ENCODE data around the gene RPP25L. TPM values are rescaled to one million over a fixed set of nuclear protein-coding genes. Genes with fewer than 3 reads are reported as not detected.

Gene RPP25L
- total RNA-seq, 1 experiment from 2014 or later: 42.8 TPM

- CTCF ChIA-PET: interaction anchor here (1.1 to 3.8 kb wide), 4 partner anchors 20 to 32 kb away, joined by 3 to 22 read pairs (median 6); no protein-coding TSS in a partner anchor
- no peaks in the 10 kb centered on the region for H3K36me3 Mint-ChIP-seq (ENCODE audit: insufficient read depth, unreplicated experiment)
- no peaks in the 10 kb centered on the region for H3K9me3 Mint-ChIP-seq (ENCODE audit: unreplicated experiment)
- TF ChIP-seq, protein P1, sequence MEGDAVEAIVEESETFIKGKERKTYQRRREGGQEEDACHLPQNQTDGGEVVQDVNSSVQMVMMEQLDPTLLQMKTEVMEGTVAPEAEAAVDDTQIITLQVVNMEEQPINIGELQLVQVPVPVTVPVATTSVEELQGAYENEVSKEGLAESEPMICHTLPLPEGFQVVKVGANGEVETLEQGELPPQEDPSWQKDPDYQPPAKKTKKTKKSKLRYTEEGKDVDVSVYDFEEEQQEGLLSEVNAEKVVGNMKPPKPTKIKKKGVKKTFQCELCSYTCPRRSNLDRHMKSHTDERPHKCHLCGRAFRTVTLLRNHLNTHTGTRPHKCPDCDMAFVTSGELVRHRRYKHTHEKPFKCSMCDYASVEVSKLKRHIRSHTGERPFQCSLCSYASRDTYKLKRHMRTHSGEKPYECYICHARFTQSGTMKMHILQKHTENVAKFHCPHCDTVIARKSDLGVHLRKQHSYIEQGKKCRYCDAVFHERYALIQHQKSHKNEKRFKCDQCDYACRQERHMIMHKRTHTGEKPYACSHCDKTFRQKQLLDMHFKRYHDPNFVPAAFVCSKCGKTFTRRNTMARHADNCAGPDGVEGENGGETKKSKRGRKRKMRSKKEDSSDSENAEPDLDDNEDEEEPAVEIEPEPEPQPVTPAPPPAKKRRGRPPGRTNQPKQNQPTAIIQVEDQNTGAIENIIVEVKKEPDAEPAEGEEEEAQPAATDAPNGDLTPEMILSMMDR (IDR thresholded peaks at IDR 0.05; ENCODE audit: unreplicated experiment): no peak
- no peak overlapping the region for H3K27ac Mint-ChIP-seq (ENCODE audit: low read depth, unreplicated experiment)
- BruUV-seq (replicated peaks): no TSS peak
- H3K4me1 Mint-ChIP-seq (ENCODE audit: insufficient read depth, unreplicated experiment): no peaks in the 10 kb centered on the region
- peaks cover 23% of the 10 kb centered on the region for H3K27me3 Mint-ChIP-seq (ENCODE audit: insufficient read depth, unreplicated experiment)
- no peak overlapping the region for H3K4me3 Mint-ChIP-seq (ENCODE audit: unreplicated experiment)
- DNase-seq (ENCODE audit: unreplicated experiment): no peak
- intact Hi-C loops (cut with micrococcal nuclease): no loop called here
- POLR2A ChIA-PET: interaction anchor here (0.6 kb wide), 1 partner anchor 37 kb away, joined by 4 read pairs; no protein-coding TSS in a partner anchor
Observed at GRCh38 chr9:34570809-34571480, 41.0 kb downstream of the RPP25L start.

- Mint-ChIP-seq H3K4me3 (ENCODE audit: unreplicated experiment) (no peak overlapping the region), H3K36me3 (ENCODE audit: insufficient read depth, unreplicated experiment) (no peaks in the 10 kb centered on the region), H3K27ac (ENCODE audit: low read depth, unreplicated experiment) (no peak overlapping the region), H3K9me3 (ENCODE audit: unreplicated experiment) (no peaks in the 10 kb centered on the region), H3K4me1 (ENCODE audit: insufficient read depth, unreplicated experiment) (no peaks in the 10 kb centered on the region), H3K27me3 (ENCODE audit: insufficient read depth, unreplicated experiment) (peaks cover 18% of the 10 kb centered on the region)
- ChIA-PET POLR2A (interaction anchor here (0.6 kb wide), 1 partner anchor 37 kb away, joined by 4 read pairs; no protein-coding TSS in a partner anchor), CTCF (interaction anchor here (1.1 to 3.8 kb wide), 3 partner anchors 21 to 33 kb away, joined by 3 to 22 read pairs (median 6); no protein-coding TSS in a partner anchor)
- intact Hi-C loops (cut with micrococcal nuclease): no loop called here
- TF ChIP-seq, protein P1 (IDR thresholded peaks at IDR 0.05; ENCODE audit: unreplicated experiment): no peak
- no peak for DNase-seq (ENCODE audit: unreplicated experiment)
- no TSS peak for BruUV-seq (replicated peaks)
Observed at GRCh38 chr9:34570376-34570775, 41.5 kb downstream of the RPP25L start.

DNA sequence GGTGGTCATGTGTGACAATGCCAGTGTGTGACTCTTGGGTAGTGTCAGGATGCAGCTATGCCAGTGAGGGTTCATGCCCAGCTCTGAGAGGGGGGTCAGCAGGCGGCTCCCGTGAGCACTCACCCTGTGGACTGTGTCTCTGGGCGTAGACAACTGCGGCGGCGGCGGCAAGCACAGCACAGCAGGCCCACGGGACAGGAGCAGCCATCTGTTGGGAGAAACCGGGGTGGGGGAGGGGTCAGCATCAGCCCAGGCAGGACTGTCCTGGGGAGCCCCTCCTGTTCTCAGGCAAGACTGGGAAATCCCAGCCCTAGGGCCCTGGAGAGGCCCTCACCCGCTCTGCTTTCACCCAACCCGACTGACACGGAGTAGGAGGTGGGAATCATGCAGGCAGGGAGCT, 43.1 kb downstream of the RPP25L start:
- Mint-ChIP-seq H3K4me1 (ENCODE audit: insufficient read depth, unreplicated experiment) (no peaks in the 10 kb centered on the region), H3K27me3 (ENCODE audit: insufficient read depth, unreplicated experiment) (peaks cover 25% of the 10 kb centered on the region), H3K9me3 (ENCODE audit: unreplicated experiment) (no peaks in the 10 kb centered on the region), H3K4me3 (ENCODE audit: unreplicated experiment) (no peak overlapping the region), H3K27ac (ENCODE audit: low read depth, unreplicated experiment) (no peak overlapping the region), H3K36me3 (ENCODE audit: insufficient read depth, unreplicated experiment) (no peaks in the 10 kb centered on the region)
- TF ChIP-seq, protein P1 (IDR thresholded peaks at IDR 0.05; ENCODE audit: unreplicated experiment): no peak
- DNase-seq (ENCODE audit: unreplicated experiment): no peak
- intact Hi-C loops (cut with micrococcal nuclease): no loop called here
- CTCF ChIA-PET: interaction anchor here (0.8 to 3.8 kb wide), 3 partner anchors 22 to 165 kb away, joined by 4 to 22 read pairs (median 7); no protein-coding TSS in a partner anchor
- no TSS peak for BruUV-seq (replicated peaks)
- POLR2A ChIA-PET: interaction anchor here (0.7 kb wide), 1 partner anchor 1282 kb away, joined by 3 read pairs; no protein-coding TSS in a partner anchor

DNA sequence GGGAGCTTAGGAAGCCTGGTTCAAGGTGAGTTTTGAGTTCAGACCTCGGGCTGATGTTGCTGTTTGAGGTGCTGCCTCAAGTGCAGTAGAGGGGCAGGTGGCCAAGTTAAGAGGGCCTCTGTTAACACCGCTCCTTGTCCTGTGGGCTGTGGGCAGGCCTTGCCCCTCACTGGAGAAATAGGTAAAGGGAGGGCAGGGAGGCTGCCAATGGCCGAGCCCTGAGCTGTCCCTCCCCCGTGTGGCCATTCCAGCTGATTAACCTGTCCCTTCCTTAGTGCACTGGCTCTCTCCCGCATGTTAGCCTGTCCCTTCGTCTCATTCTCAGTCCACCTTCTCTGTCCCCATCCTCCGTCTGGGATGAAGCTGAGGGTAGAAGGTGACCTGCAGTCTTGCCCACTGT, 43.8 kb downstream of the RPP25L start:
- intact Hi-C loops (cut with micrococcal nuclease): no loop called here
- Mint-ChIP-seq H3K27ac (ENCODE audit: low read depth, unreplicated experiment) (no peak overlapping the region), H3K4me3 (ENCODE audit: unreplicated experiment) (no peak overlapping the region), H3K27me3 (ENCODE audit: insufficient read depth, unreplicated experiment) (peaks cover 31% of the 10 kb centered on the region), H3K36me3 (ENCODE audit: insufficient read depth, unreplicated experiment) (no peaks in the 10 kb centered on the region), H3K9me3 (ENCODE audit: unreplicated experiment) (no peaks in the 10 kb centered on the region), H3K4me1 (ENCODE audit: insufficient read depth, unreplicated experiment) (no peaks in the 10 kb centered on the region)
- DNase-seq (ENCODE audit: unreplicated experiment): no peak
- TF ChIP-seq, protein P1 (IDR thresholded peaks at IDR 0.05; ENCODE audit: unreplicated experiment): no peak
- BruUV-seq (replicated peaks): no TSS peak
- ChIA-PET POLR2A (interaction anchor here (0.7 kb wide), 1 partner anchor 1281 kb away, joined by 3 read pairs; no protein-coding TSS in a partner anchor), CTCF (interaction anchor here (0.6 to 3.8 kb wide), 3 partner anchors 23 to 313 kb away, joined by 3 to 22 read pairs (median 4); no protein-coding TSS in a partner anchor)
